ENCODE data around the gene METTL1.

The METTL1 gene

DNA sequence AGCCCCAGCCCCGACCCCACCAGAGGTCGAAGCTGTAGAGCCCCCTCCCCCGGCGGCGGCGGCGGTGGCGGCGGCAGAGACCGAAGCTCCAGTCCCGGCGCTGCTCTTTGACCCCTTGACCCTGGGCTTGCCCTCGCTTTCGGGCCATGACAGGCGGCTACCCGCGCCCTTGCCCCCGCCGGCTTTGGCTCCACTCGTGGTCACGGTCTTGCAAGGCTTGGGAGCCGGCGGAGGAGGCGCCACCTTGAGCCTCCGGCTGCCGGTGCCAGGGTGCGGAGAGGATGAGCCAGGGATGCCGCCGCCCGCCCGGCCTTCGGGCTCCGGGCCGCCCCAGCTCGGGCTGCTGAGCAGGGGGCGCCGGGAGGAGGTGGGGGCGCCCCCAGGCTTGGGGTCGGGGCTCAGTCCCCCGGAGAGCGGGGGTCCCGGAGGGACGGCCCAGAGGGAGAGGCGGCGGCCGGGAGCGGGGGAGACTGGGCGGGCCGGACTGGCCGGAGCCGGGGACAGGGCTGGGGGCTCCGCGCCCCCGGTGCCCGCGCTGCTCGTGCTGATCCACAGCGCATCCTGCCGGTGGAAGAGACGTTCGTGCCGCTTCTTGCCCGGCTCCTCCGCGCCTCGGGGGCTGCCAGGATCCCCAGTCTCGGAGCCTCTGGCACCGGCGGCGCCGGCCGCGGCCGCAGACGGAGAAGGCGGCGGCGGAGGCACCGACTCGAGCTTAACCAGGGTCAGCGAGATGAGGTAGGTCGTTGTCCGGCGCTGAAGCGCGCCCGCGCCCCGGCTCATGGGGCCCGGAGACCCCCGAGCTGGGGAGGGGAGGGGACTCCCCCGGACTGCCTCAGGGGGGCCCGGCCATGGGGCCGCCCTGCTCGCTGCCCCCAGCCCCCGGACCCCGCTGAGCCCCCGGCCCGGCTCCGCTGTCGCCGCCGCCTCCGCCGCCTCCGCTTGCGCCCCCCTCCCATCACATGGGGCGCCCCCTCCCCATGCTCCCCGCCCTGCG, 34.1 kb downstream of the METTL1 start:
- DNase-seq (ENCODE audit: low read depth) = no peak

DNA sequence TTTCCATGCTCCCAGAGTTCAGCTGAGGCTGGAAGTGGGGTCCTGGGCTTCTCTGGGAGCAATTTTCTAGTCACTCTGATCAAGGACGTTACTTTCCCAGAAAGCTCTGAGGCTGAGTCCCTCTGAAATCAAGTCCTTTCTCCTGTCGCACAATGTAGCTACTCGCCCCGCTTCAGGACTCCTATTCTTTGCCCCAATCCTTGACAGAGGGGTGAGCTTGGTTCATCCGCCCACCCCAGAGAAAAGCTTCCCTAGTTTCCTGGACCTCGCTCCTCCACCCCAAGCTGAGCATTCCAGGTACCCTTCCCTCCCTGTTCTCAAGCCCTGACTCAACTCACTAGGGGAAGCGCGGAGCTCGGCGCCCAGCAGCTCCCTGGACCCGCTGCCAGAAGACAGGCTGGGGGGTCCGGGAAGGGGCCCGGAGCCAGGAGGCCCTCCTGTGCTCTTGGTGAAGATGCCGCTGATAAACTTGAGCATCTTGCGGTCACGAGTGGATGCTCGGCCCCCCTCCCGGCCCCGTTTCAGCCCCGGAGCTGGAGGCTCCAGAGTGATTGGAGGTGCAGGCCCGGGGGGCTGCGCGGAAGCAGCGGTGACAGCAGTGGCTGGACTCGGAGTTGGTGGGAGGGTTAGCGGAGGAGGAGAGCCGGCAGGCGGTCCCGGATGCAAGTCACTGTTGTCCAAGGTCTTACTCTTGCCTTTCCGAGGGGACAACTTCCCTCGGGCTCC, 35.0 kb downstream of the METTL1 start:
- DNase-seq (ENCODE audit: low read depth) = no peak

DNA sequence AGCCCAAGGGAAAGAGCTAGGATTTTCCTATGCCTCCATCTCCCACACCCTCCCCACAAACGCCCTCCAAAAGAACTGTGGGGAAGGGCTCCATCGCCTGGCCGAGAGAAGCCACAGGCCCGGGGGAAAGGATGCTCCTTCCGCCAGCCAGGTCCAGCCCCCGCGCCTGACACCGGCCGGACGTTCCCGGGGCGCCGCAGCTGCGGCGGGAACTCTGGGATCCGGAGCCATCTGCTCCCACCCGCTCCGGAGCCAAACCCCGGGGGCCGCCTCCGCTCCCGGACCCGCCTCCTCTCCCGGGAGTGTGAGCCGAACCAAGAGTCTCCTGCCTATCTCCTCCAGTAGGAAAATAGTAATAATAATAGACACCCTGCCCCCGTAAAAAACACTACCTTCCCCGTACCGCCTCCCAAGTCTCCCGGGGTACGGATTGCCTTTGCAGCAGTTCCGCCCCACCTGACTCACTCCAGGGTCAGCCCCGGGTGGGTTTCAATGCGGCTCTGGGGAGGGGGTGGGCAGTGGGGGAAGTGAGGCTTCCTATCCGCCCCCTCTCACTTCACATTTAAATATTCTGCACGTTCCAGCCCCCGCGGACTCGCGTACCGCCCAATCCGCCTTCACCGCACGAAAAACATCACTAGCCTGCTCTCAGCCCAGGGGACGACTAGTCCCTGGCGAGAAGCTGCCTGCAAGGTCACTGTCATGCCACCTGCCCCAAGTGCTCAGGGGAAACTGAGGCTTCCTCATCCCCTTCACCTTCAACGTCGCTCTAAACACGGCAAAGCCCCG, 35.8 kb downstream of the METTL1 start:
- DNase-seq (ENCODE audit: low read depth) = no peak

DNA sequence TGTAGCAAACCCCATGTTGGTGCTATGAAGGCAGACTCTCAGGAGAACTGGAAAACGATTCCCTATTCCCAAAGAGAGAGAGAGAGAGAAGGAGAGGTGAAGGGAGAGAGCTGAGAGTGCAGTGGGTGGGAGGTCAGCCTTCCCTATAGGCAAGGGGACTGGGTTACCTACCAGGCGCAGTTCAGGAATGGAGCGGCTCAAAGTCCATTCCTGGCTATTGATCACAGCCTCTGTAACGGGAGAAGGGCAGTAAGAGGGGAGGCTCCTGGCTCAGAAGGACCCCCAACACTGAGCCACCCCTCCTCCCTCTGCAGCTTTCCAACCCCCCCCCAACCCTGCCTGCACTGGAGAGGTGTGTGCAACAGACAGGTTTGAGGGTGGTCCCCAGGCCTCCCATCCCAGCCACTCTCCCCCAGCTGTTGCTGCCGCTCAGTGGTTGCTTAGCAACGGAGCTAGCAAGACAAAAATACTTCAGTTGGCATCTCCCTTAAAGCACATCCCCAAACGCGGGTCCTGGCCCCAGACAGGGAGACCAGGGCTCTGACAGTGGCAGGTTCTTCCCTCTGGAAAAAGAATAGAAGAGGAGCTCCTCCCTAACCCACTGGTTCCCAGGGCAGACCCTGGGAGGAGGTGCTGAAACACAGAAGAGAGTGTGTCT, 36.6 kb downstream of the METTL1 start:
- DNase-seq (ENCODE audit: low read depth) = no peak

DNA sequence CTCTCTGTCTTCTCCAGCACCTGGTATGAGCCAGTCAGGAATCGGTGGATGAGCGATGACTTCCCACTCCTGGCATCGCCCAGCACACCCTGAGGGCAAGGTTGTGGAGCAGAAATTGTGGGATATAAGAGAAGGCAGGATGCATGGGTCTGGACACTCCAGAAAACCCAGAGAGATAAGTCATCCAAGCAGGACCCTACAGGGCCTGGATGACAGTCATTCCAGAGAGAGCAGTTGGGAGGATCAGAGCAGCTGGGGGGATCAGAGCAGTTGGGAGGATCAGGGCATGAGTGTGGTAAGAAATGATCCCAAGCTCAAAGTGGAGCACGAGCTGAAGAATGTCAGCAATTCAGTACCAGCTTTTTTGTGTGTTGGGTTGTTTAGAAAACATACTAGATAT, 37.3 kb downstream of the METTL1 start:
- no peak for DNase-seq (ENCODE audit: low read depth)

DNA sequence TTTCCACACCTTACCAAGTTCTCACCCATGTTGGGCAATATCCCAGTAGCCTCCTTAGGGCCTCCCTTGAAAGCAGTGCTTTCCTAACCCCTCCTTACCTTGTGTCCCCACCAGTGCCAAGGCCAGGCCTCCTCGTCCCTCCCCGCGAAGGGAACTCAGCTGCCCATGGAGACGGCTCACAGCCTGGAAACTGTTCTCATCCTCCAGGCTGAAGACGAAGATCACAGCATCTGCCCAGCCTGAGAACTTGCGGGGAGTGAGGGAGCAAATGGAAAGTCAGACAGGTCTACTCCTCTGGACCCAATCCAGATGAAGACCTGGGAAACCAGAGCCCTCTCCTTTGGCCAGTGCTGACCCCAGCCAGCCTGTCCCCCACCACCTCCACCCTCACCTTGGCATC, 38.0 kb downstream of the METTL1 start:
- no peak for DNase-seq (ENCODE audit: low read depth)

DNA sequence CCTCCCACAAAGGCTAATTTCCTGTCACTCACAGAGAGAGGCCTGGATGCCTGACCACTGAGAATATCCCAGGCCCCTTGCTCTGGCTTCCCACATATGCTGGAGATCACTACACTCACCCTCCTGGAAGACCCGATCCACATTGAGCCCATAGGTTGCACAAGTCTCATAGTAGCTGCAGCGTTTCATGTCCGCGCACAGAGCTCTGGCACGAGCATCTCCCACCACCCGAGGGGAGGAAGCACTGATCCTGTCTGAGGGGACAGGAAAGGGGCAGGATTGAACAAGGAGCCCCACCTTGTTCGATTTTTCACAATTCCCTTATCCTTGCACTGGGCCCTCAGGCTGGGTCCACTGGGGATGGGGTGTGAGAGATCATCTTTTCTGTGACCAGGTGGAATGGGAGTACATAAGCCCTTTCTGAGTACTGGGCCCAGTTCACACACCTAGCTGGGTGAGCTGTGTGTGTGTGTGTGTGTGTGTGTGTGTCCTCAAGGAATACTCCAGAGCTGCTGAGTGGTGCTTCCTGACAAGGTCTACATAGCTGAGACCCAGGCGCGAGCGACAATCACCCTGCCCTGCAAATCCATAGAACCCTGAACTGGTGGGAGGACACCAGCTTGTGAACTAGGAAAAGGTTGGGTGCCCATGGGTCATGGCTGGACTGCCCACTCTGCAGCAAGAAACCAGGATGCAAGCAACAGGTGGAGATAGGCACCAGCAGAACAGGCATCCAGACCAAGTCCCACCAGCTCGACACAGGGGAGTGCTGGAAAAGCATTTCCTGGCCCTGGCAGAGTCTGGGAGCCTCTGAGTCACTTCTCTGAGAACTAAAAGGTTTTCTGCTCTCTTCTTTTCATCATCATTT, 38.9 kb downstream of the METTL1 start:
- no peak for DNase-seq (ENCODE audit: low read depth)

DNA sequence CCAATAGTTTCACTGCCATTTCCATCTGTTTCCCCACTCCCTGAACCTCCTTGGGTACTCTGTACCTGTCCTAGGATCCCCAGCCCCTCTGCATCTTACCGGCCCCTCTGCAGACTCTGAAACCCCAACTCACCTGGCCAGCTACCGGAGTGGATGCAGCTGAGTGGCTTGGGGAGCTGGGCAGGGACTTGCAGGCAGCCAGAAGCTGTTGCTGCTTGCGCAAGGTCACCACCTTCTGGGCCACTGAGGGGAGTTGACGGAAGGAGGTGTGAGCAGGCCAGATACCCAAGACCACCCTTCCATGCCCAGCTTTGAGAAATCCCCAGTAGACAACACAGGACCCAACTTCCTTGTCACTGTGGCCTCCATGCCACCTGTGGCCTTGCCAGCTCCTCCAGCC, 39.6 kb downstream of the METTL1 start:
- DNase-seq (ENCODE audit: low read depth) = no peak

DNA sequence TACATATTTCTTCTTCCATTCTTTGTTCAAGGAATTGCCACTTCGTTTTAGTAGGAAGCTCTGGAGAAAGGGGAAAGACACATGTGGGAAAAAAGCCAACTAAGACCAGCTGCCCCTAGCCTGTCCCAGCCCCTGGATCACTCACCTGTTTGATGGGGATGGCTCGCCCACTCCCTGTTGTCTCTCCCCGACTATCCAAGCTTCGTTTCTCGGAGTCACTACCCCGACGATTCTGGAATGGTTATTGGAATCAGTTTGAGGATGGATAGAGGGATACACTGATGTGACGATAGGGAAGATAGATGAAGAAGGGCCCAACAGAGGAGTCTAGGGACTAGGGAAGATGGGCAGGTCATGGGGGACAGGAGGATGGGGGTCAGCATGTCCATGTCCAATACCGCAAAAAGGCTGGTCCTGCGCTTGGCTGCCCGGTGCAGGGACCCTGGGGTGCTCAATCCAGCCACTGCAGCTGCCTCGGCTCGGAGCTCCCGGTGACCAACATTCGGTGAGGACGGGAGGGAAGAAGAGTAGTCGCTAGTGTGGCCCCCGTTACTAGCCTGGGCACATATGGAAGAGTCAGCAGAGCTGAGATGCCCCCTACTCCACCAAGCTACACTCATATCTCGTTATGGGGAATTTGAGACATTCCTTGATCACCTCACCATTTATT, 40.4 kb downstream of the METTL1 start:
- no peak for DNase-seq (ENCODE audit: low read depth)

DNA sequence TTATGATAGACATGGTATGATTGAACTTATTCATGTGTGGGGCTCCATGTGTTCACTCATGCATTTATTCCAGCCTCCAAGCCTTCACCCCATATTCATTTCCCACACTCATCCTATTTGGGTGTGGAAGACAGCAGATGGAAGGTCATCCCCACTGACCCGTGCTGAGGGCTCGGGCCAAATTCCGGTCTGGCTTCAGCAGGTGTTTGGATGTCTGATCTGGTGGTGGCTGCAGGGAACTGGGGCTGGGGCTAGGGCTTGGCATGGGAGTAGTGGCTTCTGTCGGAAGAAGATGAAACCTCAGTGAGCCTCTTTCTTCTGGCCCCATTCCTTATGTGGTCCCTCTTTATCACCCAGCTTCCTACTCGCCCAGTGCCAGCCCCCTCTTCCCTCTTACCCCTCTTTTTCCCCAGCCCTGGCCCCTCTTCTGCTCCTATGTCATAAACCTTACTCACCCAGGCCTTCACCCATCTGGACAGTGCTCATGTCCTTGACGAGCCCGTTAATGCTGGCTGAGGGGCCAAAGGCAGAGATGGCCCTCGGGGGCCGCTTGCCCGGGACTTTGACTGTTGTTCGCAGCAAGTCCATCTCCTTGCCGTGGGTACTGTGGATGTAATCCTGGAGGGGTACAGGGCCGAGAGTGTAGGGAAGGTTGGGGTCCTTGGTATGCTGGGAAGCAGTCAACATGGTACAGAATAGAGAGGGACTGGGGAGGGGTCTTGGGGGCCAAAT, 41.4 kb downstream of the METTL1 start:
- DNase-seq (ENCODE audit: low read depth) = no peak

DNA sequence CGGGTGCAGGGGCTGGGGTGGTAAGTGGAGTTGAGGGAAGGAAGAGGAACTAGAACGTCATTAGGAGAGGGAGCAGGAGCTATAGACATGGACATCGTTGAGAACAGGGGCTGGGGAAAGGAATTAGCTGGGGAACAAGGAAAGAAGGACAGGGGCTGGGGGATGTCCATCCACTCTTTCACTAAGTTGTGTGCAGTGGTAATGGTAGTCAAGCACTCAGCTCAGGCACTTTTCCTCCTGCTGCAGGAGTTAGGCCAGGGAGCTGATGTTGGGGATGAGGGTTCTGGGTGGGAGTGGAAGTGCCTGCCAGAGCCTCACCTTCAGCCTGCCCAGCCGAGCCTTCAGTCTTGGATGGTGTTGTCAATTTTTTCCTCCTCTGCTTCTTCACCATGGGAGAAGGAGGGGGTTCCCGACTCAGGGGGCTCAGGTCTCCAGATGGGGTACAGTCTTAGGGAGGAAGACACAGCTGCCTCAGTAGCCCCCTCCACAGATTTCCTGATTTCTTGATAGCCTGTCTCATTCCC, 42.5 kb downstream of the METTL1 start:
- no peak for DNase-seq (ENCODE audit: low read depth)

DNA sequence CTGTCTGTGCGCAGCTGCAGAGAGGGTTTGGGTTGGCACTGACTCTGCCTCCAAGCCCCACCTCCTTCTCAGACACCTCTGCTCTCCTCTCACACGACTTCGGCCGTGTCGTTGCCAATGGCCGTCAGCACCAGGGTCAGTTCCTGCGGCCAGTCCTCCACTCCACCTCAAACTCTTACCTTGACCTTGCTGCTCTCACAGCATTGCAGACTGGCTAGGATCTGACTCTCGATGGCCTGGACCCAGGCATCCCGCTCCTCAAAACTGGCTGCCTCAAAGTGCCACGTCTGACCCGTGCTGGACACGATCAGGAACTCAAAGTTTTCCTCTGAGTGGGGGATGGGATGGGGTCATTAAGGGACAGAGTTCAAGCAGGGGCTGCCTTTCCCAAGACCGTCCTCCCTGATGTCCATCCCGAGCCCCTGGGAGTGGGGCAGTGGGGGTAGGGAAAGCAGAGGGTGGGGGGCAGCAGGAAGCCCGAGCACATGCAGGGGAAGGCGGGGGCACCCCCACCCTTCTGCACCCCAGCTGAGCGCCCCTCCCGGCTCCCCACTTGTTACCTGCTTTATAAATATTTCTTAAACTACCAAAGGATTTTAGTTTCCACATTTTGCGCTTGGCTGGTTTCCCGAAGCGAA, 44.0 kb downstream of the METTL1 start:
- DNase-seq (ENCODE audit: low read depth) = no peak

DNA sequence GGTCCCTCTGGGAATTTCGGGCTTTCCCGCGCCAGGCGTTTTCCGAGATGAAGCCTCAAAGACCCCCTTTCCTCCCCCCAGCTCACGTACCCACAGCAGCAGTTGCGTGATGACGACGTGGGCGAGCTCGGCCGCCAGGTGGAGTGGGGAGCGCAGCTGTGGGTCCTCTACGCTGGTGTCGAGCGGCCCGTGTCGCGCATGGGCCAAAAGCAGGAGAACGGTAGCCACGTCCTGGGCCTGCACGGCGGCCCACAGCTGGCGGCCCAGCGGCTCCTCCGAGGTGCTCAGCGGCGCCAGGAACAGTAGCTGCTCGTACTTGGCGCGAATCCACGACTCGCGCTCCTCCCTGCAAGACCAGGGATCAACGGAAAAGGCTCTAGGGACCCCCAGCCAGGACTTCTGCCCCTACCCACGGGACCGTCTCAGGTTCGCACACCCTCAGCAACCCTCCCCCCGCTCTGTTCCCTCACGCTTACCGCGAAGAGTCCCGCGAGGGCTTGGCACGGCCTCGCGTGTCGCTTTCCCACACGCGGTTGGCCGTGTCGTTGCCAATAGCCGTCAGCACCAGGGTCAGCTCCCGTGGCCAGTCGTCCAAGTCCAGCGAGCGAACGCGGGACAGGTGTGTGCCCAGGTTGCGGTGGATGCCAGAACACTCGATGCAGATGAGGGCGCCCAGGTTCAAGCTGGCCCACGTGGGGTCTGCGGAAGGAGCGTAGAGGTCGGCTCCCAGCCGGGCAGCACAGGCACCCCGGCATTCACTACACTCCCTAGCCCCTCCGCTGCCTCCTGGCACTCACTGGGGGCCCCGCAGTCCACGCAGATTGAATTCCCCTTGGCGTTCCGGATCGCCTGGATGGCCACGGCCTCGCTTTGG, 44.8 kb downstream of the METTL1 start:
- DNase-seq (ENCODE audit: low read depth) = no peak

DNA sequence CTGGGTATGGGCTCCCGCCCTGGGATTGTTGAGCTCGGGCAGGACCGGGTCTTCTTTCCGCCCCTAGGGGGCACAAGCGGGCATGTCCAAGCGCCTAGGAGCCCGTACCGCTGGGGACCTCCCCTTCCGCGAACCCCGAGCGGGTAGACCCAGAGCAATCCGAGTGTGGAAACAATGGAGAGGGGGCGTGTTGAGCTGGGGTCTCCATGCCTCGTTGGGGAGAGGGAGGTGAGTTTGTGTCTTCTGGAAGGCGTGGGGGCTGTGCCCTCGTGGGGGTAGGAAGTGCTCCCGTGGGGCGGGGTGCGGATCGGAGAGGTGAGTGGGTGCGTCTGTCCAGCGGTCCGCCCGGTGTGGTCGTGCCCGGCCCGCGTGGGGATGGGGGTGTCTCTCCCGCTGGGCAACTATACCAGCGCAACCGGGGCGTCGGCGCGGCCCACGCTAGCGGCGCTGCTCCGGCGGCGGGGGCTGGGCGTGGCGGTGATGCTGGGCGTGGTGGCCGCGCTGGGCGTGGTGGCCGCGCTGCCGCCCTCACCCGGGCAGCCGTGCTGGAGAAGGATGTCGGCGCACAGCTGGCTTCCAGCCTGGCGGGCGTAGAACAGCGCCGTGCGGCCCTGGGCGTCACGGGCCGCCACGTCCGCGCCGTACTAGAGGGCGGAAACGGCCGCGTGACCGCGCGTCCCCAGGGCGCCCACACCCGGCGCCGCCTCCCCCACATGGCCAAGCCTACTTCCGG, 45.6 kb downstream of the METTL1 start:
- DNase-seq (ENCODE audit: low read depth) = no peak

DNA sequence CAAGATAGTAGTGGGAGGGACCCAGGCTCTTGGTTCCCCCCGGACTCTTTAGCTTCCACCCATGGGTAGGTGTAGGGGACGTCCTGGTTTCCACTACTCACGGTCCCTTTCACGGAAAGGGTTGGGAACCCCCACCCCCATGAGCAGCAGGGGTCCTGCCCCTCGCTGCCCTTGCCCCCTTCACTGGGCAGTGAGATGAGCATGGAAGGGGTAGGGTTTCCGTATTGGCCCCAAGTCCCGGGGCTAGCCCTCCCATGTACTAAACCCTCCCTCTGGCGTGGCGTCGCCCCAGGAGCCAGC, 46.1 kb downstream of the METTL1 start:
- no peak for DNase-seq (ENCODE audit: low read depth)

DNA sequence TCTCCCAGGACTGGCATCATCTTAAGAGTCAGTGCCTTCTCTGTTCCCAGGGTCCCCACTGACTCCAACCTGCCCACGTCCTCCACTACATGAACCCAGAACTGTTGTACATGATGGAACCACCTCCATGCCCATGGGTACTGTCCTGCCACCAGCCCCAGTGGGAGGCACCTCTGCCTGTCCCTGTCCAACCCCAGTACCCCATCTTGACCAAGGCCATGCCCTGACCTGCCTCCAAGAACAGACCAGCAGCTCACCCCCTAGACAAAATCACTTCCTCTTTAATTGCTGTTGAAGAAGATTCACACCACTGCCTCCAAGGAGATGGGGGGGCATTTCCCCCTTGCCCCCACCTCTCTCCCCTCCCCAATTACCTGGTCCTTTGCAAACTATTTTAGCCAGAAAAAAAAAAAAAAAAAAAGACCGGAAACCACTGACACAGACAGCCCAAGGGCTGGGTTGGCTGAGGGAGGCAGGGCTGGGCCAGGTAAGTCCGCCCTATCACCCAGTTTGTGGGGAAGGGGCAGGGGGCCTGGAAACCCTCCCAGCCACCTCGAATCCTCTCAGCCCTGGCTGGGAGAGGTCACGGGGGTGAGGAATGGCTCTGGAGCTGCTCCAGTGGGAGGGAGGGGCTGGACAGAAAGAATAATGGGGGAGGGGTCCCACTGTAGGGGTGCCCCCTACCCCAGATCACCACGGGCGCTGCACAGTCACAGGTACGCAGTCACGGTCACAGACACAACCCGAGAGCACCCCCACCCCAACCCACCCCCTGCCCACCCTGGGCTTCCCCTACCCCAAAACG, 46.8 kb downstream of the METTL1 start:
- DNase-seq (ENCODE audit: low read depth) = no peak

All from activated T-helper 1 cell treated with Interleukin-2 at 50 U/mL for 16 hours (primary cell).